K562 (cell line): ENCODE measurements around the gene WDPCP.

Experiments
- ARHGAP35 ChIP-seq: fragments of 450-650 bp; IDR thresholded peaks from 2 replicates; pipeline ENCODE4 v1.6.1; 2018; ENCODE audit not compliant: partially characterized antibody
- CTCF ChIP-seq, 3 experiments: IDR thresholded peaks in 2 of 3; conservative IDR thresholded peaks in 1 of 3; 2 replicates each; pipeline ENCODE4 v1.5.1; 2011 to 2012; ENCODE audit warnings: low read length in 3 of 3, mild to moderate bottlenecking in 3 of 3, control low read depth in 2 of 3, improper control_type of control experiment in 1 of 3, inconsistent platforms in 1 of 3, low read depth in 1 of 3, mixed read lengths in 1 of 3, moderate library complexity in 1 of 3; ENCODE audit not compliant: insufficient read depth in 2 of 3
- EGR1 ChIP-seq: fragments of 450-650 bp; conservative IDR thresholded peaks from 2 replicates; pipeline ENCODE4 v1.6.1; 2017; ENCODE audit warnings: mild to moderate bottlenecking
- EZH2 ChIP-seq: IDR thresholded peaks from 2 replicates; pipeline ENCODE4 v1.6.1; 2012; ENCODE audit warnings: low read depth, mild to moderate bottlenecking, inconsistent platforms, low read length, borderline replicate concordance
- FOXA3 ChIP-seq, 2 experiments: fragments of 450-650 bp in 1 of 2; sonication (generic) in 1 of 2; formaldehyde crosslinking; IDR thresholded peaks in 1 of 2; conservative IDR thresholded peaks in 1 of 2; 2 replicates each; pipeline versions ENCODE4 v1.4.0 to v1.8.0; 2020 to 2022; ENCODE audit warnings: mild to moderate bottlenecking in 2 of 2, missing genetic modification reagents in 1 of 2
- HDAC6 ChIP-seq: IDR thresholded peaks from 2 replicates; pipeline ENCODE4 v1.6.1; 2012; ENCODE audit warnings: low read depth, mild to moderate bottlenecking, control low read depth, inconsistent platforms, low read length, moderate library complexity
- JUNB ChIP-seq: fragments of 450-650 bp; formaldehyde crosslinking; conservative IDR thresholded peaks from 2 replicates; pipeline ENCODE4 v1.4.0; 2020; ENCODE audit warnings: mild to moderate bottlenecking
- TBP ChIP-seq: optimal IDR thresholded peaks from 2 replicates; pipeline ENCODE3; 2011; ENCODE audit warnings: low read depth, low read length, improper control_type of control experiment
- TFAM ChIP-seq: fragments of 250-450 bp; sonication (Bioruptor Pico); conservative IDR thresholded peaks from 2 replicates; pipeline ENCODE4 v1.5.0; 2021; ENCODE audit warnings: mild to moderate bottlenecking, moderate library complexity
- TF ChIP-seq, protein P1 (sequence below): fragments of 450-650 bp; formaldehyde crosslinking; IDR thresholded peaks from 2 replicates; pipeline ENCODE4 v1.4.0; 2022; ENCODE audit warnings: missing genetic modification characterization
- TF ChIP-seq, protein P2 (sequence below): fragments of 200-800 bp; sonication (Bioruptor generic); IDR thresholded peaks from 2 replicates; pipeline ENCODE4 v1.6.1; 2016; ENCODE audit warnings: missing genetic modification characterization, missing compliant biosample characterization

DNA sequence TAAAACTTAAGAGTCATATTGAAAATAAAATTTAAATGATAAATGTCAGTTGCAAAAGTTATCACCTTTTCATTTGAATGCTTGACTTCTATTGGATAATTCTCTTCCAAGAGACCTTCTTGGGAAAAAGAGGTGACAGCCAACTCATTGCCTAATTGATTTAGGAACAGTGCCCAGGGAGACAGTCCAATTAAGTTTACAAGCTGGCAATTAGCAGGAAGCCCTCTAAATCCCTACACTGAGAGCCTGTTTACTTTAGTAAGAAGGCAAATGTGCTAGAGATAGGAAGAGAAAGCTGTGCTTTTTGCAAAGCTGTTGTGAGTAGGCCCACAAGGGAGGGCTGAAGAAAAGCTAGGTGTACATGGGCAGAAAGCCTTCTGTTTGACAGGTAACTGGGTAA is 189.1 kb downstream of the WDPCP start:
- TF ChIP-seq TFAM (no peak), EGR1 (no peak), ARHGAP35 (no peak), HDAC6 (no peak), CTCF (IDR thresholded peaks at IDR 0.05 in 2 of 3, conservative IDR thresholded peaks at IDR 0.05 in 1 of 3; ENCODE audit: insufficient read depth in 2 of 3, low read depth in 1 of 3, low read length in 3 of 3) (no peak), FOXA3 (CRISPR knock-in tag; conservative IDR thresholded peaks at IDR 0.05 in 1 of 2, IDR thresholded peaks at IDR 0.05 in 1 of 2) (no peak), TBP (no peak), JUNB (CRISPR knock-in tag) (no peak), EZH2 (no peak)
- TF ChIP-seq, protein P1, sequence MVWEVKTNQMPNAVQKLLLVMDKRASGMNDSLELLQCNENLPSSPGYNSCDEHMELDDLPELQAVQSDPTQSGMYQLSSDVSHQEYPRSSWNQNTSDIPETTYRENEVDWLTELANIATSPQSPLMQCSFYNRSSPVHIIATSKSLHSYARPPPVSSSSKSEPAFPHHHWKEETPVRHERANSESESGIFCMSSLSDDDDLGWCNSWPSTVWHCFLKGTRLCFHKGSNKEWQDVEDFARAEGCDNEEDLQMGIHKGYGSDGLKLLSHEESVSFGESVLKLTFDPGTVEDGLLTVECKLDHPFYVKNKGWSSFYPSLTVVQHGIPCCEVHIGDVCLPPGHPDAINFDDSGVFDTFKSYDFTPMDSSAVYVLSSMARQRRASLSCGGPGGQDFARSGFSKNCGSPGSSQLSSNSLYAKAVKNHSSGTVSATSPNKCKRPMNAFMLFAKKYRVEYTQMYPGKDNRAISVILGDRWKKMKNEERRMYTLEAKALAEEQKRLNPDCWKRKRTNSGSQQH (CRISPR knock-in tag), result no peak
- TF ChIP-seq, protein P2, sequence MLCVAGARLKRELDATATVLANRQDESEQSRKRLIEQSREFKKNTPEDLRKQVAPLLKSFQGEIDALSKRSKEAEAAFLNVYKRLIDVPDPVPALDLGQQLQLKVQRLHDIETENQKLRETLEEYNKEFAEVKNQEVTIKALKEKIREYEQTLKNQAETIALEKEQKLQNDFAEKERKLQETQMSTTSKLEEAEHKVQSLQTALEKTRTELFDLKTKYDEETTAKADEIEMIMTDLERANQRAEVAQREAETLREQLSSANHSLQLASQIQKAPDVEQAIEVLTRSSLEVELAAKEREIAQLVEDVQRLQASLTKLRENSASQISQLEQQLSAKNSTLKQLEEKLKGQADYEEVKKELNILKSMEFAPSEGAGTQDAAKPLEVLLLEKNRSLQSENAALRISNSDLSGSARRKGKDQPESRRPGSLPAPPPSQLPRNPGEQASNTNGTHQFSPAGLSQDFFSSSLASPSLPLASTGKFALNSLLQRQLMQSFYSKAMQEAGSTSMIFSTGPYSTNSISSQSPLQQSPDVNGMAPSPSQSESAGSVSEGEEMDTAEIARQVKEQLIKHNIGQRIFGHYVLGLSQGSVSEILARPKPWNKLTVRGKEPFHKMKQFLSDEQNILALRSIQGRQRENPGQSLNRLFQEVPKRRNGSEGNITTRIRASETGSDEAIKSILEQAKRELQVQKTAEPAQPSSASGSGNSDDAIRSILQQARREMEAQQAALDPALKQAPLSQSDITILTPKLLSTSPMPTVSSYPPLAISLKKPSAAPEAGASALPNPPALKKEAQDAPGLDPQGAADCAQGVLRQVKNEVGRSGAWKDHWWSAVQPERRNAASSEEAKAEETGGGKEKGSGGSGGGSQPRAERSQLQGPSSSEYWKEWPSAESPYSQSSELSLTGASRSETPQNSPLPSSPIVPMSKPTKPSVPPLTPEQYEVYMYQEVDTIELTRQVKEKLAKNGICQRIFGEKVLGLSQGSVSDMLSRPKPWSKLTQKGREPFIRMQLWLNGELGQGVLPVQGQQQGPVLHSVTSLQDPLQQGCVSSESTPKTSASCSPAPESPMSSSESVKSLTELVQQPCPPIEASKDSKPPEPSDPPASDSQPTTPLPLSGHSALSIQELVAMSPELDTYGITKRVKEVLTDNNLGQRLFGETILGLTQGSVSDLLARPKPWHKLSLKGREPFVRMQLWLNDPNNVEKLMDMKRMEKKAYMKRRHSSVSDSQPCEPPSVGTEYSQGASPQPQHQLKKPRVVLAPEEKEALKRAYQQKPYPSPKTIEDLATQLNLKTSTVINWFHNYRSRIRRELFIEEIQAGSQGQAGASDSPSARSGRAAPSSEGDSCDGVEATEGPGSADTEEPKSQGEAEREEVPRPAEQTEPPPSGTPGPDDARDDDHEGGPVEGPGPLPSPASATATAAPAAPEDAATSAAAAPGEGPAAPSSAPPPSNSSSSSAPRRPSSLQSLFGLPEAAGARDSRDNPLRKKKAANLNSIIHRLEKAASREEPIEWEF (CRISPR knock-in tag), result no peak
